ENCODE data around the gene MALRD1. TPM values are rescaled to one million over a fixed set of nuclear protein-coding genes. Genes with fewer than 3 reads are reported as not detected.

Gene MALRD1
- total RNA-seq, 1 experiment from 2014 or later = 0.86 TPM

DNA sequence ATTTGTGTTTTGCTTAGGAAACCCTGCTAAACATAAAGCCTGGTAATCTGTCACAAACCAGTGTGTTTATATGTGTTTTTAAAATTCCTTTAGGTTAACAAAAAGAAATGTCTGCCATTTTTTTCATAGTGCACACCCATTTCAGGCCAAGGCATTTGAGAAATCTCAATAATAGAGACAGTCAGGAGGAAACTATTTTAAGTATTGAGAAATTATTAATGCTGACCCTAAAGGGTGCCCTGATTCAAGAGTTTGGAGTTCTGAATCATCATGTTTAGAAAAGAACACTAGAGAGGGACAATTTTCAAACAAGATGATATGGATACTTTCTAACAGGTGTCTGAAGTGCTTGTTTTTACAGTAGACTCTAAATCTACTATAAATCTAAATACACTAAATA is 28.7 kb downstream of the MALRD1 start:
- POLR2A ChIA-PET (ENCODE audit: low non-redundant PET) = no interaction called here
- H3K27ac ChIP-seq (ENCODE audit: low read depth, low read length, poor library complexity, severe bottlenecking) = no peak overlapping the region
- CTCF ChIA-PET = no interaction called here
- no peaks in the 10 kb centered on the region for H3K4me1 ChIP-seq (ENCODE audit: insufficient read depth, low read length, poor library complexity, severe bottlenecking)
- no peaks in the 10 kb centered on the region for H3K36me3 ChIP-seq (ENCODE audit: insufficient read depth, low read length, poor library complexity, severe bottlenecking)
- no peak overlapping the region for H3K4me3 ChIP-seq (ENCODE audit: low read depth, low read length, poor library complexity, severe bottlenecking)
- BruUV-seq (replicated peaks) = no TSS peak
- intact Hi-C loops (cut with micrococcal nuclease; ENCODE audit: unreplicated experiment) = no loop called here
- TF ChIP-seq EZH2 (IDR thresholded peaks at IDR 0.05; ENCODE audit: borderline replicate concordance, low read depth, low read length, poor library complexity, severe bottlenecking) = no peak
- no peak for TF ChIP-seq CTCF (conservative IDR thresholded peaks at IDR 0.05; ENCODE audit: low read depth, low read length)
- DNase-seq (ENCODE audit: low spot score) = no peak
- H3K9me3 ChIP-seq (ENCODE audit: low read depth, low read length, poor library complexity, severe bottlenecking) = no peaks in the 10 kb centered on the region
- no peaks in the 10 kb centered on the region for H3K27me3 ChIP-seq (replicated peaks; ENCODE audit: insufficient read depth, low read depth, low read length, poor library complexity)

DNA sequence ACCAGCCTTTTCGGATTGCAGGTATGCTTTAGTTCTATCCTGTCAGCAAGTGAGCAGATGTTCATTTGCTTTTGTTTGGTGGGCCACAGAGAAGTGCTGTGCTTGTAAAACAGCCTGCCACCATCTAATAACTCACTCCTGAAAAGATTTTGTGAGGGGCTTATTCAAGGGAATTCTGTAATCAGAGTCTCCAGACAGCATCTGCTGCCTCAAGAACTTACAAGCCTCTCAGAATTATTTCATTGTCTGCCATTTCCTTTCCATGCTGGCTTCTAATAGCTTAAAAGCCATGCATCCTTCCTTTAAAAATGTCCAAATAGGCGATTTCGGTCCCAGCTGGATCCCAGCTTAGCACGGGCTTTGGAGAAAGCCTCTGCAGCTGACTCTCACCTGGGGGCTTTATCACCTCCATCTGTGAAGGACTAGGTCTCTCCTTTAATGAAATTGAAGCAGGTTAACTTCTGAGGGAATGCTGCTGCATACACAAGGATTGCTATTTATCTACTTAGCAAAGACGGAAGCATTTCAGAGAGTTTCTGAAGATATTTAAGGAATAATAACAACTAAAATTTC is 48.0 kb downstream of the MALRD1 start:
- ChIA-PET CTCF (no interaction called here), POLR2A (ENCODE audit: low non-redundant PET) (no interaction called here)
- Histone ChIP-seq H3K9me3 (ENCODE audit: low read depth, low read length, poor library complexity, severe bottlenecking) (no peaks in the 10 kb centered on the region), H3K27ac (ENCODE audit: low read depth, low read length, poor library complexity, severe bottlenecking) (no peak overlapping the region), H3K36me3 (ENCODE audit: insufficient read depth, low read length, poor library complexity, severe bottlenecking) (no peaks in the 10 kb centered on the region), H3K4me1 (ENCODE audit: insufficient read depth, low read length, poor library complexity, severe bottlenecking) (peaks cover 23% of the 10 kb centered on the region), H3K27me3 (replicated peaks; ENCODE audit: insufficient read depth, low read depth, low read length, poor library complexity) (no peaks in the 10 kb centered on the region), H3K4me3 (ENCODE audit: low read depth, low read length, poor library complexity, severe bottlenecking) (no peak overlapping the region)
- TF ChIP-seq CTCF (conservative IDR thresholded peaks at IDR 0.05; ENCODE audit: low read depth, low read length) (no peak), EZH2 (IDR thresholded peaks at IDR 0.05; ENCODE audit: borderline replicate concordance, low read depth, low read length, poor library complexity, severe bottlenecking) (no peak)
- peak; percentile 90 for DNase-seq (ENCODE audit: low spot score)
- no TSS peak for BruUV-seq (replicated peaks)
- intact Hi-C loops (cut with micrococcal nuclease; ENCODE audit: unreplicated experiment) = loop anchor here (2.0 kb wide), 1 partner anchor 180 kb away; no protein-coding TSS in a partner anchor

- ChIA-PET CTCF (no interaction called here), POLR2A (ENCODE audit: low non-redundant PET) (no interaction called here)
- no peaks in the 10 kb centered on the region for H3K9me3 ChIP-seq (ENCODE audit: low read depth, low read length, poor library complexity, severe bottlenecking)
- H3K27ac ChIP-seq (ENCODE audit: low read depth, low read length, poor library complexity, severe bottlenecking) = no peak overlapping the region
- H3K4me1 ChIP-seq (ENCODE audit: insufficient read depth, low read length, poor library complexity, severe bottlenecking) = peaks cover 23% of the 10 kb centered on the region
- intact Hi-C loops (cut with micrococcal nuclease; ENCODE audit: unreplicated experiment) = loop anchor here (2.0 kb wide), 1 partner anchor 180 kb away; no protein-coding TSS in a partner anchor
- TF ChIP-seq EZH2 (IDR thresholded peaks at IDR 0.05; ENCODE audit: borderline replicate concordance, low read depth, low read length, poor library complexity, severe bottlenecking) (no peak), CTCF (conservative IDR thresholded peaks at IDR 0.05; ENCODE audit: low read depth, low read length) (no peak)
- no peak overlapping the region for H3K4me3 ChIP-seq (ENCODE audit: low read depth, low read length, poor library complexity, severe bottlenecking)
- no TSS peak for BruUV-seq (replicated peaks)
- H3K36me3 ChIP-seq (ENCODE audit: insufficient read depth, low read length, poor library complexity, severe bottlenecking) = no peaks in the 10 kb centered on the region
- H3K27me3 ChIP-seq (replicated peaks; ENCODE audit: insufficient read depth, low read depth, low read length, poor library complexity) = no peaks in the 10 kb centered on the region
- peak; percentile 65 for DNase-seq (ENCODE audit: low spot score)
Measured at GRCh38 chr10:19097151-19097550, 48.5 kb downstream of the MALRD1 start.

All from A673 (cell line).